Measurements from ENCODE around the gene PRR22.

The PRR22 gene

GRCh38 chr19:5809053-5809452, 24.5 kb upstream of the PRR22 start:
- Histone ChIP-seq H3K4me3 (ENCODE audit: low read depth in 1 of 2, low read length in 2 of 2) (no peak overlapping the region), H3K4me1 (ENCODE audit: insufficient read depth, low read length) (peaks cover 7% of the 10 kb centered on the region), H3K4me2 (ENCODE audit: insufficient read depth, low read length) (no peak overlapping the region), H3K9ac (ENCODE audit: low read depth, low read length) (no peak overlapping the region), H3K27ac (ENCODE audit: low read length) (no peak overlapping the region), H2AFZ (ENCODE audit: low read depth, low read length) (no peak overlapping the region), H3K36me3 (ENCODE audit: insufficient read depth, low read length) (no peaks in the 10 kb centered on the region), H3K79me2 (ENCODE audit: insufficient read depth, low read length) (no peaks in the 10 kb centered on the region), H3K9me3 (ENCODE audit: insufficient read depth, low read length, severe bottlenecking) (no peaks in the 10 kb centered on the region), H4K20me1 (ENCODE audit: insufficient read depth, low read length) (no peaks in the 10 kb centered on the region; the same call in 1 of the 2 replicates), H3K27me3 (ENCODE audit: insufficient read depth, low read length, poor library complexity) (peaks cover 5% of the 10 kb centered on the region)
- ATAC-seq (ENCODE audit: insufficient read depth, low read depth) = no peak
- TF ChIP-seq CTCF (IDR thresholded peaks at IDR 0.05; ENCODE audit: borderline replicate concordance, extremely low read depth, low read length, poor library complexity, severe bottlenecking) = no peak
- no peak for TF ChIP-seq EZH2 (IDR thresholded peaks at IDR 0.05; ENCODE audit: borderline replicate concordance, low read depth, low read length, severe bottlenecking)
- no peak for DNase-seq

DNA sequence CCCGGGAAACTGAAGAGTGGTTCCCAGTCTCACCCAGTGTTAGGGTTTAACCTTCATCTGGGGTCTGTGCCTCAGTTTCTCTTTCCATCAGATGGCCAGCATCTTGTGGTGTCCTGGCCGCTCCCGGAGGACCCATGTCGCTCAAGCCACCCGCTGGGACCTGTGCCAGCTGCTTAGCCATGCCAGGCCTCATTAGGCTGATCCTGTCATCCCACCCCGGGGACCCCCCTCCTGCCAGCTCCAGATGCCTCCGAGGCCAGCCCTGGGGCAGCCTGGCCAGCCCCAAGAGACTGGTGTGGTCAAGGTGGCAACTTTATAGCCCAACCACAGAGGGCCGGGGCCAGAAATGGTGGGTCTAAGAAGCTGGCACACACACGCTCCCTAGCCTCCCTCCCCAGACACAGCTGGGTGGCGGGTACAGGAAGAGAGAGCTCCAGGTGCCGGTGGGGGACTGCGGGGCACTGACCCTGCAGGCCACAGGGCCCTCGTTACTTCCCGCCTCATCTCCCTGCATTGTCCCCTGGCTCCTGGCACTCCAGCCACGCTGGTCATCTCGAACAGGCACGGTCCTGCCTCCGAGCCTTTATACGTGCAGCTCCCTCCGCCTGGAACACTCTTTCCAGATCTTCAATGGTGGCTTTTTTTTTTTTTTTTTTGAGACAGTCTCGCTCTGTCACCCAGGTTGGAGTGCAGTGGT, 23.7 kb upstream of the PRR22 start:
- no peaks in the 10 kb centered on the region; the same call in 1 of the 2 replicates for H4K20me1 ChIP-seq (ENCODE audit: insufficient read depth, low read length)
- peaks cover 15% of the 10 kb centered on the region for H3K4me1 ChIP-seq (ENCODE audit: insufficient read depth, low read length)
- no peak overlapping the region for H3K4me3 ChIP-seq (ENCODE audit: low read depth in 1 of 2, low read length in 2 of 2)
- H3K27ac ChIP-seq (ENCODE audit: low read length) = no peak overlapping the region
- peaks cover 5% of the 10 kb centered on the region for H3K27me3 ChIP-seq (ENCODE audit: insufficient read depth, low read length, poor library complexity)
- H3K79me2 ChIP-seq (ENCODE audit: insufficient read depth, low read length) = no peaks in the 10 kb centered on the region
- H3K9ac ChIP-seq (ENCODE audit: low read depth, low read length) = no peak overlapping the region
- H3K4me2 ChIP-seq (ENCODE audit: insufficient read depth, low read length) = no peak overlapping the region
- ATAC-seq (ENCODE audit: insufficient read depth, low read depth) = no peak
- no peaks in the 10 kb centered on the region for H3K9me3 ChIP-seq (ENCODE audit: insufficient read depth, low read length, severe bottlenecking)
- no peak overlapping the region for H2AFZ ChIP-seq (ENCODE audit: low read depth, low read length)
- H3K36me3 ChIP-seq (ENCODE audit: insufficient read depth, low read length) = no peaks in the 10 kb centered on the region
- no peak for TF ChIP-seq EZH2 (IDR thresholded peaks at IDR 0.05; ENCODE audit: borderline replicate concordance, low read depth, low read length, severe bottlenecking)
- TF ChIP-seq CTCF (IDR thresholded peaks at IDR 0.05; ENCODE audit: borderline replicate concordance, extremely low read depth, low read length, poor library complexity, severe bottlenecking) = no peak
- no peak for DNase-seq

- Histone ChIP-seq H3K9ac (ENCODE audit: low read depth, low read length) (no peak overlapping the region), H3K79me2 (ENCODE audit: insufficient read depth, low read length) (no peaks in the 10 kb centered on the region), H3K9me3 (ENCODE audit: insufficient read depth, low read length, severe bottlenecking) (no peaks in the 10 kb centered on the region), H3K4me1 (ENCODE audit: insufficient read depth, low read length) (peaks cover 16% of the 10 kb centered on the region), H3K27me3 (ENCODE audit: insufficient read depth, low read length, poor library complexity) (peaks cover 5% of the 10 kb centered on the region), H3K4me3 (ENCODE audit: low read depth in 1 of 2, low read length in 2 of 2) (no peak overlapping the region), H3K4me2 (ENCODE audit: insufficient read depth, low read length) (no peak overlapping the region), H2AFZ (ENCODE audit: low read depth, low read length) (no peak overlapping the region), H4K20me1 (ENCODE audit: insufficient read depth, low read length) (no peaks in the 10 kb centered on the region), H3K36me3 (ENCODE audit: insufficient read depth, low read length) (no peaks in the 10 kb centered on the region), H3K27ac (ENCODE audit: low read length) (no peak overlapping the region)
- no peak for TF ChIP-seq CTCF (IDR thresholded peaks at IDR 0.05; ENCODE audit: borderline replicate concordance, extremely low read depth, low read length, poor library complexity, severe bottlenecking)
- no peak for TF ChIP-seq EZH2 (IDR thresholded peaks at IDR 0.05; ENCODE audit: borderline replicate concordance, low read depth, low read length, severe bottlenecking)
- DNase-seq (no peak), ATAC-seq (ENCODE audit: insufficient read depth, low read depth) (no peak)
Observed at GRCh38 chr19:5806905-5807304, 22.4 kb upstream of the PRR22 start.
